GM19099 (cell line): ENCODE results near the gene GPS1.
A peak's percentile ranks its signal among the peaks of the same experiment; 100 is the strongest.

Source experiments
- POLR2A ChIP-seq: IDR thresholded peaks from 3 replicates; pipeline ENCODE4 v1.6.1; 2011; ENCODE audit warnings: low read depth; ENCODE audit not compliant: insufficient read length; ENCODE audit errors: extremely low read depth

Gene GPS1

DNA sequence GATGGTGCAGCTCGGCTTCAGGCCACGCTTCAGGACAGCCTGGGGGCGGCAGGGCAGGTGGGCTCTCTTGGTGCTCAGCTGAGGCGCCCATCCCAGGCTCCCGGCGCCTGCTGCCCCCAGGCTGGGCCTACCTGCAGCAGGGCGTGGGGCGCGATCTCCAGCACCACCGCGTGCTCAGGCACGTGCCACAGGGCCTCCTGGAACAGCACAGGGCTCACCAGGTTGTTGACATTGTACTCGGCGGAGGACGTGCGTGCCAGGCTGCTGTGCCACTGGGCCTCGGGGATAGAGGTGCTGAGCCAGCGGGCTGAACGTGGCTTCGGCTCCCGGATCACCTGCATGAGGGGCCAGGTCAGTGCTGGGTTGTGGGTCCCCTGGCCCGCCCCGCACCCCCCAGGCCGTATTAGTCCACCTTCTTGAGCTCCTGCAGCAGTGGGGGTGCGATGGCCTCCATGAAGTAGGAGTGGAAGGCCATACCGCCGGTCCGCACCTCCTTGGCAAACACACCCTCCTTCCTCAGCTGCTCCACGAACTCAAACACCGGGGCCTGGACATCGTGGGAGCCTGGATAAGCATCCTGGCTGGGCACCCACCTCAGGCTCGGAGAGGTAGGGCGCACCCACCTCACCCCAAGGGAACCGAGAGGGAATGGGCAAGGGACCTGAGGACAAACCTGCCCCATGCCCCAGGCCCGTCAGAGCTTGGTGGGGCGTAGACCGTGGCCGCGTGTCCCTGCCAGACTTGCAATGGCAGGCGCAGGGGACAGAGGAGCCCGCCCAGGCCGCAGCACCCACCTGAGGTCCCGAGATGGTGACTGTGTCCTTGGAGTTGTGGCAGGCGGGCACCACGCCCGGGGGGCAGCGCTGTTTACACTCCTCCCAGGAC is 37.4 kb downstream of the GPS1 start:
- no peak for TF ChIP-seq POLR2A

DNA sequence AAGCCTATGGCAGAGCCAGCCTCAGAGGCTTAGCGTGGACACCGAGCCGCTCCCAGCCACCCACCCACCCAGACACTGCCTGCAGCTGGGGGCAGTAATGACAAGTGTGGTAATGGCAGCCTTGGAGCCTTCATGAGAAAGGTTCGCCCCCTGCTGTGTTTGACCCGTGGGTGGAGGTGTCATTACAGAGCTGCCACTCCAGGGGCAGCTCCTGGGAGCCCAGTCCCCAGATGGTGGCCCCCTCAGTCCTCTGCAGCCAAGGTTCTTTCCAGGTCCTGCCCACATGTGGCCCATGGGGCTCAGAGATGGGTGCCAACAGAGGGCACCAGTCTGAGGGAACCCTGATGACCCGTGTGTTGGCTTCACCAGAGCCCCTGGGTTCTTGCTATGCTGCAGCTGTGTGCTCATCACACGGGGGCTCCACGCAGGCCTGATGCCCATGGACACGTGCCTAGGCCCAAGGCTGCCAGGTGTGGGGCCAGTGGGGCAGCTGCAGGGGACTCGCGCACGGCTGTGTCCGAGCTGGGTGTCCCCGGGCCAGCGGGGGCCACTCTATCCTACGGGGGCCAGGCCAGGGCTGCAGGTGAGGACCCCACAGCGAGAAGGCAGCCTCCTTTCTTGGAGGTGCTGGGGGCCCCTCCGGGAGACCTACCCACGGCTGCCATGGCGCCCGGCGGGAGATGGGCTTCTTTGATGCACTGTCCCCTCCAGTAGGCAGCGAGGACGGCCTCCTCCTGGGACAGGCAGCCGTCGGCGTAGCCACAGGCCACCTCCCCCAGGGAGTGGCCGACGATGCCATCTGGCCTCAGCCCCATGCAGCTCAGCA is 38.2 kb downstream of the GPS1 start:
- no peak for TF ChIP-seq POLR2A

- TF ChIP-seq POLR2A, result no peak
Measured at GRCh38 chr17:82090549-82091263, 39.0 kb downstream of the GPS1 start.

GRCh38 chr17:82091264-82092066 is 39.8 kb downstream of the GPS1 start:
- no peak for TF ChIP-seq POLR2A

- no peak for TF ChIP-seq POLR2A
Measured at GRCh38 chr17:82092094-82092586, 40.4 kb downstream of the GPS1 start.

DNA sequence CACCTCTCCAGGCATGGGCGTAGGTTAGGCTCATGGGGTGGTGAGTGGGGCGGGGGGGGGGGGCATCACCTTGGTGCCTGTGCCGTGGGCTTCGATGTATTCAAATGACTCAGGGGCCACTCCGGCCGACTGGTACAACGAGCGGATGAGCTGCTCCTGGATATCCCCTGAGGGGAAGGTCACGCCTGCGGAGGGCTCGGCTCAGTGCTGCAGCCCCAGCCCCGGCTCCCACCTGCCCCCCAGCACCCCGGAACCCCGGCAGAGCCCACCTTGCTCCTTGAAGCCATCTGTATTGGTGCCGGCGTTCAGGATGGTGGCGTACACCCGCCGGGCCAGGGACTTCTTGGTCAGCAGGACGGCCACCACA is 40.9 kb downstream of the GPS1 start:
- no peak for TF ChIP-seq POLR2A

DNA sequence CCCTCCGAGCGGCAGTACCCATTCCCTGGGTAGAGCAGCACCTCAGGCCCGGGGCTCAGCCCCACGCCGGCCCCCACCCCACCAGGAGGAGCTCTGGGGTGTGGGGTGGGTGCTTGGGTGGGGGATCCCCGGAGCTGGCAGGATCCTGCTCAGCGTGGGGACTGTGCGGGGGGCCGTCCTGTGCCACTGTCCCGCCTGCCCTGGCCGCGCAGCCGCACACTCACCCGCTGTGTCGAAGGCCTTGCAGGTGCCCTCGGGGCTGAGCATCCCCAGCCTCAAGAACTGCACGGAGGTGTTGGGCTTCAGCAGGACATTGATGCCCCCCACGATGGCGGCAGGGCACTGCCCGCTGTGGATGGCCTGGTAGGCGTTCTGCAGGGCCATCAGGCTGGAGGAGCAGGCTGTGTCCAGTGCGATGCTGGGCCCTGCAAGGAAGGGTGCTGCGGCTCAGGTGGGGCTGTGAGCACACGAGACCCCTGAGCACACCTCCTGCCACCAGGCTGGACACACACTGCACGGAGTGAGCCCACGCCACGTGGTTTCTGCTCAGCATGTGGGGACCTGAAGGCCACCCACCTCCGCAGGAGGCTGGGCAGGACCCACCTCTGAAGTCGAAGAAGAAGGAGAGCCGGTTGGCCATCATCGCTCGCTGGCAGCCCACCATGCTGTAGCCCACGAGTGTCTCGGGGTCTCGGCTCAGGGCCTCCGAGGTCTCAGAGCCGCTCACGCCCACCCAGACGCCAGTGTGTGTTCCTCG is 41.5 kb downstream of the GPS1 start:
- TF ChIP-seq POLR2A, result no peak

- TF ChIP-seq POLR2A, result no peak
Measured at GRCh38 chr17:82094931-82095776, 43.5 kb downstream of the GPS1 start.

GRCh38 chr17:82095777-82096708 is 44.3 kb downstream of the GPS1 start:
- TF ChIP-seq POLR2A, result no peak

DNA sequence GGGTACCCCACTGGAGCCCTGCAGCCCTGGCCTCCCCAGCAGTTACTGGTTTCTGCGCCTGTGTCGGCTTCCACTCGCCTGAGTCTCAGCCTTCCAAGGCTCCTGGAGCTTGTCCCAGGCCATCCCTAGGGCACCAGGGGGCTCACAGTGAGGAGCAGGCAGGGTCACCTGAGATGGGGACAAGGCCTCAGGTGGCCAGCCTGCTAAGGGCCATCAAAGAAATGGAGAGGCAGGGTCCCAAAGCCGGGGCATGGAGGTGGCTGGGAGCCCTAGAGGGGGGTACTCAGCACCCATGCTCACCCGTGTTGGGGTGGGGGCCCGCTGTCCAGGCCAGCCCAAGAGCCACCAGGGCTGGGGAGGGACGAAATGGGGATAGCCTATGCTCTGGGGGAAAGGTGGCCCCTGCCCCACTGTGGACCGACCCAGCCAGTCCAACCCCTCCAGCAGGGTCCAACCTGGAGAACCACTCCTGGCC is 45.0 kb downstream of the GPS1 start:
- no peak for TF ChIP-seq POLR2A

GRCh38 chr17:82097184-82097918 is 45.7 kb downstream of the GPS1 start:
- peak; percentile 18 for TF ChIP-seq POLR2A
